PC-3 (cell line): ENCODE data around the gene FSTL4. TPM values are rescaled to one million over a fixed set of nuclear protein-coding genes. Genes with fewer than 3 reads are reported as not detected.

ENCODE experiments used
- ATAC-seq: fragments of 200-7000 bp; cut with Tn5 transposase; 2 replicates; pipeline ENCODE4 v1.9.1; 2020; ENCODE audit warnings: mild to moderate bottlenecking, moderate library complexity
- BruUV-seq: library from RNA; stranded (reverse); fragments of 400-500 nt; replicated peaks from 2 replicates; lab custom pipeline; 2021; lab: Mats Ljungman, UMichigan
- CTCF ChIA-PET: fragments of 300-600 bp; sonication (Branson Sonifier 250); formaldehyde crosslinking; loops from one replicate; lab custom pipeline; 2022; ENCODE audit warnings: antibody characterized with exemption; lab: Charles Lee
- POLR2A ChIA-PET: fragments of 300-600 bp; sonication (Branson Sonifier 250); formaldehyde crosslinking; loops from one replicate; lab custom pipeline; 2022; ENCODE audit warnings: antibody characterized with exemption; ENCODE audit not compliant: unreplicated experiment; lab: Charles Lee
- DNase-seq: peaks from one replicate; pipeline ENCODE4 v3.0.0-alpha.2; 2015
- H2AFZ ChIP-seq: fragments of 300-600 bp; sonication (generic); 2 replicates; pipeline ENCODE4 v1.6.0; 2016; ENCODE audit warnings: antibody characterized with exemption, low read length
- H3F3A ChIP-seq: fragments of 300-600 bp; sonication (generic); one replicate; pipeline ENCODE4 v1.6.0; 2017; ENCODE audit warnings: antibody characterized with exemption, low read length, control low read depth, mild to moderate bottlenecking; ENCODE audit not compliant: unreplicated experiment
- H3K27ac ChIP-seq: fragments of 300-600 bp; sonication (generic); 2 replicates; pipeline ENCODE4 v1.5.1; 2016; ENCODE audit warnings: mild to moderate bottlenecking, low read length
- H3K27me3 ChIP-seq: fragments of 300-600 bp; sonication (generic); 2 replicates; pipeline ENCODE4 v1.6.1; 2016; ENCODE audit warnings: low read length, mixed read lengths
- H3K36me3 ChIP-seq: fragments of 300-600 bp; sonication (generic); 2 replicates; pipeline ENCODE4 v1.6.1; 2016; ENCODE audit warnings: low read depth, mixed run types, low read length, mixed read lengths
- H3K4me1 ChIP-seq: fragments of 300-600 bp; sonication (generic); 2 replicates; pipeline ENCODE4 v1.5.1; 2016; ENCODE audit warnings: low read length; ENCODE audit not compliant: insufficient read depth
- H3K4me2 ChIP-seq: fragments of 300-600 bp; sonication (generic); 2 replicates; pipeline ENCODE4 v1.6.0; 2016; ENCODE audit warnings: low read length
- H3K4me3 ChIP-seq: fragments of 300-600 bp; sonication (generic); 2 replicates; pipeline ENCODE4 v1.5.1; 2016; ENCODE audit warnings: mild to moderate bottlenecking, low read length, mixed read lengths
- H3K79me2 ChIP-seq: fragments of 300-600 bp; sonication (generic); 2 replicates; pipeline ENCODE4 v1.6.1; 2017; ENCODE audit warnings: low read length, mixed read lengths
- H3K9ac ChIP-seq: fragments of 300-600 bp; sonication (generic); 2 replicates; pipeline ENCODE4 v1.6.0; 2016; ENCODE audit warnings: mild to moderate bottlenecking, low read length
- H3K9me2 ChIP-seq: fragments of 300-600 bp; sonication (generic); replicated peaks from 2 replicates; pipeline ENCODE4 v1.6.1; 2016; ENCODE audit warnings: mixed run types, low read length, mixed read lengths
- H3K9me3 ChIP-seq: fragments of 300-600 bp; sonication (generic); 2 replicates; pipeline ENCODE4 v1.6.1; 2016; ENCODE audit warnings: low read length, mixed read lengths
- H4K20me1 ChIP-seq: fragments of 300-600 bp; sonication (generic); 2 replicates; pipeline ENCODE4 v1.6.1; 2016; ENCODE audit warnings: low read length, mixed read lengths
- EZH2 ChIP-seq: fragments of 300-600 bp; sonication (generic); IDR thresholded peaks from one replicate; pipeline ENCODE4 v1.6.1; 2017; ENCODE audit warnings: antibody characterized with exemption, mild to moderate bottlenecking, low read length; ENCODE audit not compliant: unreplicated experiment
- EZH2phosphoT487 ChIP-seq: fragments of 300-600 bp; sonication (generic); IDR thresholded peaks from 2 replicates; pipeline ENCODE4 v1.6.1; 2018; ENCODE audit warnings: mild to moderate bottlenecking, antibody characterized with exemption, low read length, borderline replicate concordance
- intact Hi-C: fragments of 100-400 bp; cut with micrococcal nuclease; formaldehyde crosslinking; loops from 2 replicates; pipeline ENCODE4 v1.9.0; 2023
- total RNA-seq: library from RNA; depleted of rRNA; stranded (reverse); fragments of >200 nt; gene quantifications from 2 replicates; pipeline ENCODE4 v1.2.3, GENCODE V29; 2014
- TF ChIP-seq, protein P1 (sequence below): fragments of 300-600 bp; sonication (generic); conservative IDR thresholded peaks from 2 replicates; pipeline ENCODE4 v1.5.1; 2017; ENCODE audit warnings: antibody characterized with exemption, low read depth, mild to moderate bottlenecking, low read length

FSTL4 gene
- total RNA-seq, 1 experiment from 2014 or later, result 4.2 TPM

- ChIA-PET CTCF (no interaction called here), POLR2A (no interaction called here)
- intact Hi-C loops, result no loop called here
- H3K79me2 ChIP-seq, result no peaks in the 10 kb centered on the region
- H3K4me3 ChIP-seq, result no peak overlapping the region
- DNase-seq (no peak), ATAC-seq (no peak)
- no peaks in the 10 kb centered on the region for H4K20me1 ChIP-seq
- H3K27ac ChIP-seq, result no peak overlapping the region
- no peaks in the 10 kb centered on the region for H3K9me2 ChIP-seq
- peaks cover 4% of the 10 kb centered on the region; the same call in 1 of the 2 replicates for H3K4me1 ChIP-seq
- no peaks in the 10 kb centered on the region for H3F3A ChIP-seq
- TF ChIP-seq EZH2phosphoT487 (no peak), EZH2 (no peak)
- TF ChIP-seq, protein P1, sequence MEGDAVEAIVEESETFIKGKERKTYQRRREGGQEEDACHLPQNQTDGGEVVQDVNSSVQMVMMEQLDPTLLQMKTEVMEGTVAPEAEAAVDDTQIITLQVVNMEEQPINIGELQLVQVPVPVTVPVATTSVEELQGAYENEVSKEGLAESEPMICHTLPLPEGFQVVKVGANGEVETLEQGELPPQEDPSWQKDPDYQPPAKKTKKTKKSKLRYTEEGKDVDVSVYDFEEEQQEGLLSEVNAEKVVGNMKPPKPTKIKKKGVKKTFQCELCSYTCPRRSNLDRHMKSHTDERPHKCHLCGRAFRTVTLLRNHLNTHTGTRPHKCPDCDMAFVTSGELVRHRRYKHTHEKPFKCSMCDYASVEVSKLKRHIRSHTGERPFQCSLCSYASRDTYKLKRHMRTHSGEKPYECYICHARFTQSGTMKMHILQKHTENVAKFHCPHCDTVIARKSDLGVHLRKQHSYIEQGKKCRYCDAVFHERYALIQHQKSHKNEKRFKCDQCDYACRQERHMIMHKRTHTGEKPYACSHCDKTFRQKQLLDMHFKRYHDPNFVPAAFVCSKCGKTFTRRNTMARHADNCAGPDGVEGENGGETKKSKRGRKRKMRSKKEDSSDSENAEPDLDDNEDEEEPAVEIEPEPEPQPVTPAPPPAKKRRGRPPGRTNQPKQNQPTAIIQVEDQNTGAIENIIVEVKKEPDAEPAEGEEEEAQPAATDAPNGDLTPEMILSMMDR, result no peak
- no peak overlapping the region for H3K4me2 ChIP-seq
- no TSS peak for BruUV-seq
- no peak overlapping the region for H3K9ac ChIP-seq
- no peaks in the 10 kb centered on the region for H3K36me3 ChIP-seq
- no peaks in the 10 kb centered on the region for H3K9me3 ChIP-seq
- H2AFZ ChIP-seq, result no peak overlapping the region
- no peaks in the 10 kb centered on the region for H3K27me3 ChIP-seq
Measured at GRCh38 chr5:133259199-133259997, 352.9 kb downstream of the FSTL4 start.

GRCh38 chr5:133257977-133258376 is 354.4 kb downstream of the FSTL4 start:
- CTCF ChIA-PET, result no interaction called here
- no TSS peak for BruUV-seq
- Histone ChIP-seq H3F3A (no peaks in the 10 kb centered on the region), H3K27me3 (no peaks in the 10 kb centered on the region), H3K4me2 (no peak overlapping the region), H3K36me3 (no peaks in the 10 kb centered on the region), H3K4me3 (no peak overlapping the region), H3K9me3 (no peaks in the 10 kb centered on the region), H3K27ac (no peak overlapping the region), H3K4me1 (peaks cover 4% of the 10 kb centered on the region; the same call in 1 of the 2 replicates), H3K9me2 (no peaks in the 10 kb centered on the region), H2AFZ (no peak overlapping the region), H3K9ac (no peak overlapping the region), H3K79me2 (no peaks in the 10 kb centered on the region), H4K20me1 (no peaks in the 10 kb centered on the region)
- ATAC-seq, result no peak
- no peak for TF ChIP-seq EZH2
- TF ChIP-seq, protein P1, result no peak
- TF ChIP-seq EZH2phosphoT487, result no peak
- POLR2A ChIA-PET, result no interaction called here
- peak; percentile 12 for DNase-seq
- intact Hi-C loops, result no loop called here

DNA sequence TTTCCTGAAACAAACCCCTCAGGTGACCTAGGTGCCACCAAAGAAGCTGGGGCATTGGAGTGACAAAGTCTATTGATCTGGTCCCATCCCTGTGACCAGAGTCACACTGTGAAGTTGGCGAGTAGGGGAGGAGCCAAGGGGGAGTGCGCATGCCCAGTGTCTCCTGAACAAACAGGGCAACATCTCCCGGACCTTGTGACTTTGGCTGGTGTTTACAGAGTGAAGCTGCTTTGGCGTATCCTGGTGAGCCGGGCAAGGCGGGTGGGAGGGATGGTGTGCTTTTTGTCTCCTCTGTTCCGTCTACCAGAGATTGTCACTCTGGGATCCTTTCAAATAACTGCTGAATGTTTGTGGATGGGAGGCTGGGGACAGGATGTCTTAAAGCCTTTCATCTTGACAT is 356.1 kb downstream of the FSTL4 start:
- ChIA-PET CTCF (no interaction called here), POLR2A (no interaction called here)
- H3K4me2 ChIP-seq, result no peak overlapping the region
- H2AFZ ChIP-seq, result no peak overlapping the region
- H3K36me3 ChIP-seq, result no peaks in the 10 kb centered on the region
- H3K79me2 ChIP-seq, result no peaks in the 10 kb centered on the region
- no peaks in the 10 kb centered on the region for H3K27me3 ChIP-seq
- no peak overlapping the region for H3K9ac ChIP-seq
- no peak overlapping the region for H3K4me3 ChIP-seq
- BruUV-seq, result no TSS peak
- no peaks in the 10 kb centered on the region for H3K9me3 ChIP-seq
- no peak for ATAC-seq
- no peaks in the 10 kb centered on the region for H4K20me1 ChIP-seq
- TF ChIP-seq EZH2phosphoT487 (no peak), EZH2 (no peak)
- TF ChIP-seq, protein P1, result no peak
- intact Hi-C loops, result no loop called here
- DNase-seq, result no peak
- H3F3A ChIP-seq, result no peaks in the 10 kb centered on the region
- peaks cover 6% of the 10 kb centered on the region; the same call in 1 of the 2 replicates for H3K4me1 ChIP-seq
- H3K27ac ChIP-seq, result no peak overlapping the region
- H3K9me2 ChIP-seq, result no peaks in the 10 kb centered on the region
